Stimulated activated CD4-positive, alpha-beta T cell treated with anti-CD3 and anti-CD28 coated beads, TNF-alpha, amount 100 ng/mL, for 24 hours (primary cell): ENCODE results near the gene LCN1.
"Not testable (repeated sequence)": the region's sequence is repeated elsewhere in the genome, so short reads cannot be mapped to it uniquely, and the experiment has no call there.

Source experiments
- DNase-seq, 3 experiments: peaks; one replicate each; pipeline ENCODE4 v3.0.0-alpha.2; 2020; ENCODE audit warnings: low read depth in 3 of 3

Gene LCN1

GRCh38 chr9:135522137-135522877, 1.1 kb downstream of the LCN1 start:
- no peak for DNase-seq

- DNase-seq: no peak
Observed at GRCh38 chr9:135522931-135523330, 1.7 kb downstream of the LCN1 start.

GRCh38 chr9:135523521-135524129, 2.4 kb downstream of the LCN1 start:
- no peak for DNase-seq

GRCh38 chr9:135524130-135524861, 3.1 kb downstream of the LCN1 start:
- DNase-seq: no peak

- no peak for DNase-seq
Observed at GRCh38 chr9:135525241-135526088, 4.2 kb downstream of the LCN1 start.

GRCh38 chr9:135526089-135526729, 5.0 kb downstream of the LCN1 start:
- DNase-seq: no peak

- no peak for DNase-seq
Observed at GRCh38 chr9:135526730-135527571, 5.7 kb downstream of the LCN1 start.

GRCh38 chr9:135528842-135529435, 7.7 kb downstream of the LCN1 start:
- DNase-seq: not testable (repeated sequence)

GRCh38 chr9:135530146-135530545, 8.9 kb downstream of the LCN1 start:
- DNase-seq: no peak

GRCh38 chr9:135531096-135531495, 9.9 kb downstream of the LCN1 start:
- no peak for DNase-seq

- DNase-seq: no peak
Observed at GRCh38 chr9:135533113-135533512, 11.9 kb downstream of the LCN1 start.

GRCh38 chr9:135533674-135534073, 12.4 kb downstream of the LCN1 start:
- DNase-seq: no peak

GRCh38 chr9:135534192-135534711, 13.0 kb downstream of the LCN1 start:
- DNase-seq: not testable (repeated sequence)

GRCh38 chr9:135534826-135535225, 13.6 kb downstream of the LCN1 start:
- not testable (repeated sequence) for DNase-seq

GRCh38 chr9:135535631-135536030, 14.4 kb downstream of the LCN1 start:
- DNase-seq: not testable (repeated sequence)

GRCh38 chr9:135536216-135536615, 15.0 kb downstream of the LCN1 start:
- no peak for DNase-seq

GRCh38 chr9:135543262-135543894, 22.1 kb downstream of the LCN1 start:
- not testable (repeated sequence) for DNase-seq

- no peak for DNase-seq
Observed at GRCh38 chr9:135544981-135545635, 23.9 kb downstream of the LCN1 start.
